Spleen (tissue), 7 donors: ENCODE measurements around the gene DDX28.
A peak's percentile ranks its signal among the peaks of the same experiment; 100 is the strongest.

Experiments
- POLR2A ChIP-seq, 3 donors: fragments of 450-650 bp; IDR thresholded peaks; one replicate each; pipeline ENCODE4 v1.5.1; 2017; ENCODE audit warnings: antibody characterized with exemption in 3 of 3, mild to moderate bottlenecking in 1 of 3
- POLR2AphosphoS5 ChIP-seq, 3 donors: sonication (generic); formaldehyde crosslinking; IDR thresholded peaks; one replicate each; pipeline ENCODE4 v1.5.1; 2017; ENCODE audit warnings: antibody characterized with exemption in 3 of 3
- TF ChIP-seq, protein P1 (sequence below), 11 experiments: fragments of 200-600 bp in 7 of 11; fragments of 450-650 bp in 4 of 11; sonication (generic) in 4 of 11; IDR thresholded peaks in 8 of 11; conservative IDR thresholded peaks in 3 of 11; 1 replicate in 7 of 11; 2 replicates in 4 of 11; pipeline versions ENCODE4 v1.4.0 to v1.8.0; 2016 to 2021; ENCODE audit warnings: antibody characterized with exemption in 11 of 11, inconsistent platforms in 4 of 11, mild to moderate bottlenecking in 1 of 11
- donor health status: DM: no; HTN: no; CAD: no; lungs with moderate emphysema.
- donor health status: DM: no; HTN: no; CAD: no.
- donor health status: DM: no; HTN: no; CAD: no.

DNA sequence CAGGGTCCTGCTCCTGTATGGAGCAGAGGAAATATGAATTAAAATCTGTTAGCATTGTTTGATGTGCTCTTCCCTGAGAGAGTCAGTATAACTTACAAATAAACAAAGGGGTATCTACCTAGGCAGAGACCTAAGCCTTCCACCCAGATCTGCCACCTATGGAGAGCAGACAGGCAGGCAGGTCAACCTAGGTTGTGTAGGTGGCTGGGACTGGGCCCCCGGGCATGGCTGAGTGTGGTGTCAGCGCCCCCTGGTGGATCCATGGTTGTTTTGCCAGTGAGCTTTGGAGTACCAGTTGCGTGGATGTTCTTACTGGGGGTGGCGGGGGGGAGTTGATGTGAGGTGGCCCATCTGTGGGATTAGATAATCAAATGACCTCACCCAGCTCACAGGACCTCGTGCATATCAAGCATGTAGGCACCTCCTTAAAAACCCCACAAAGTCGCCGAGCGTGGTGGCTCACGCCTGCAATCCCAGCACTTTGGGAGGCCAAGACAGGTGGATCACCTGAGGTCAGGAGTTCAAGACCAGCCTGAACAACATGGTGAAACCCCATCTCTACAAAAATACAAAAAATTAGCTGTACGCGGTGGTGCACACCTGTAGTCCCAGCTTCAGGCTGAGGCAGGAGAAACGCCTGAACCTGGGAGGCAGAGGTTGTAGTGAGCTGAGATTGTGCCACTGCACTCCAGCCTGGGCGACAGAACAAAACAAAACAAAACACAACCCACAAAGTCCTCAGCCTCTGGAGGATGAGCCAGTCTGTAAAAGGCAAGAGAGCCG is 17.7 kb upstream of the DDX28 start:
- TF ChIP-seq, protein P1, sequence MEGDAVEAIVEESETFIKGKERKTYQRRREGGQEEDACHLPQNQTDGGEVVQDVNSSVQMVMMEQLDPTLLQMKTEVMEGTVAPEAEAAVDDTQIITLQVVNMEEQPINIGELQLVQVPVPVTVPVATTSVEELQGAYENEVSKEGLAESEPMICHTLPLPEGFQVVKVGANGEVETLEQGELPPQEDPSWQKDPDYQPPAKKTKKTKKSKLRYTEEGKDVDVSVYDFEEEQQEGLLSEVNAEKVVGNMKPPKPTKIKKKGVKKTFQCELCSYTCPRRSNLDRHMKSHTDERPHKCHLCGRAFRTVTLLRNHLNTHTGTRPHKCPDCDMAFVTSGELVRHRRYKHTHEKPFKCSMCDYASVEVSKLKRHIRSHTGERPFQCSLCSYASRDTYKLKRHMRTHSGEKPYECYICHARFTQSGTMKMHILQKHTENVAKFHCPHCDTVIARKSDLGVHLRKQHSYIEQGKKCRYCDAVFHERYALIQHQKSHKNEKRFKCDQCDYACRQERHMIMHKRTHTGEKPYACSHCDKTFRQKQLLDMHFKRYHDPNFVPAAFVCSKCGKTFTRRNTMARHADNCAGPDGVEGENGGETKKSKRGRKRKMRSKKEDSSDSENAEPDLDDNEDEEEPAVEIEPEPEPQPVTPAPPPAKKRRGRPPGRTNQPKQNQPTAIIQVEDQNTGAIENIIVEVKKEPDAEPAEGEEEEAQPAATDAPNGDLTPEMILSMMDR (IDR thresholded peaks at IDR 0.05 in 8 of 11, conservative IDR thresholded peaks at IDR 0.05 in 3 of 11): peak; percentile 62 to 93 (median 89)
- peak; percentile 30 to 67 (median 63) for TF ChIP-seq POLR2AphosphoS5 (IDR thresholded peaks at IDR 0.05)
- no peak for TF ChIP-seq POLR2A (IDR thresholded peaks at IDR 0.05)
